H9 (cell line): ENCODE data around the gene ALG12. TPM values are rescaled to one million over a fixed set of nuclear protein-coding genes. Genes with fewer than 3 reads are reported as not detected.

Experiments used
- DNase-seq: peaks from one replicate; pipeline ENCODE4 v3.0.0-alpha.2; 2017
- H2AFZ ChIP-seq: one replicate; pipeline ENCODE4 v1.6.1; 2013; ENCODE audit warnings: mild to moderate bottlenecking, low read length, control low read depth, moderate library complexity
- H2AK5ac ChIP-seq: 2 replicates; pipeline ENCODE4 v1.6.1; 2013; ENCODE audit warnings: low read length, control low read depth, mixed read lengths; ENCODE audit not compliant: insufficient read length
- H2BK120ac ChIP-seq: one replicate; pipeline ENCODE4 v1.6.1; 2013; ENCODE audit warnings: low read depth, mild to moderate bottlenecking, low read length, control low read depth, inconsistent platforms; ENCODE audit not compliant: poor library complexity, severe bottlenecking
- H2BK12ac ChIP-seq: 2 replicates; pipeline ENCODE4 v1.6.1; 2013; ENCODE audit warnings: low read length, control low read depth, mixed read lengths, low read depth; ENCODE audit not compliant: insufficient read length
- H2BK15ac ChIP-seq: 2 replicates; pipeline ENCODE4 v1.6.1; 2013; ENCODE audit warnings: low read depth, low read length, control low read depth
- H2BK20ac ChIP-seq: one replicate; pipeline ENCODE4 v1.6.1; 2013; ENCODE audit warnings: low read depth, mild to moderate bottlenecking, low read length, control low read depth, inconsistent platforms; ENCODE audit not compliant: poor library complexity, severe bottlenecking
- H2BK5ac ChIP-seq: 2 replicates; pipeline ENCODE4 v1.6.1; 2013; ENCODE audit warnings: low read length, control low read depth, mixed read lengths; ENCODE audit not compliant: insufficient read length
- H3K14ac ChIP-seq: 2 replicates; pipeline ENCODE4 v1.6.1; 2013; ENCODE audit warnings: low read length, control low read depth; ENCODE audit not compliant: insufficient read depth
- H3K18ac ChIP-seq: 2 replicates; pipeline ENCODE4 v1.6.1; 2013; ENCODE audit warnings: low read depth, mild to moderate bottlenecking, mixed read lengths, low read length, control low read depth; ENCODE audit not compliant: insufficient read length
- H3K23ac ChIP-seq: 2 replicates; pipeline ENCODE4 v1.6.1; 2013; ENCODE audit warnings: low read length, control low read depth, mixed read lengths, low read depth; ENCODE audit not compliant: insufficient read length
- H3K23me2 ChIP-seq: 2 replicates; pipeline ENCODE4 v1.6.1; 2013; ENCODE audit warnings: low read depth, mild to moderate bottlenecking, mixed read lengths, low read length, control low read depth; ENCODE audit not compliant: insufficient read length, poor library complexity, severe bottlenecking
- H3K27ac ChIP-seq: 2 replicates; pipeline ENCODE4 v1.5.1; 2013; ENCODE audit warnings: low read length, control low read depth, mixed read lengths, low read depth; ENCODE audit not compliant: insufficient read length
- H3K27me3 ChIP-seq: 2 replicates; pipeline ENCODE4 v1.6.1; 2013; ENCODE audit warnings: low read length, control low read depth, inconsistent platforms; ENCODE audit not compliant: insufficient read depth
- H3K4ac ChIP-seq: 2 replicates; pipeline ENCODE4 v1.6.1; 2013; ENCODE audit warnings: low read depth, mild to moderate bottlenecking, control low read depth, inconsistent platforms, low read length, moderate library complexity
- H3K4me1 ChIP-seq: 2 replicates; pipeline ENCODE4 v1.6.1; 2013; ENCODE audit warnings: low read length, control low read depth, inconsistent platforms; ENCODE audit not compliant: insufficient read depth
- H3K4me2 ChIP-seq: 2 replicates; pipeline ENCODE4 v1.6.1; 2013; ENCODE audit warnings: low read length, control low read depth, mixed read lengths; ENCODE audit not compliant: insufficient read length, insufficient read depth
- H3K56ac ChIP-seq: 2 replicates; pipeline ENCODE4 v1.6.1; 2013; ENCODE audit warnings: low read depth, mild to moderate bottlenecking, mixed read lengths, low read length, control low read depth; ENCODE audit not compliant: insufficient read length
- H3K79me1 ChIP-seq: 2 replicates; pipeline ENCODE4 v1.6.1; 2013; ENCODE audit warnings: low read depth, mild to moderate bottlenecking, moderate library complexity, low read length, control low read depth, inconsistent platforms; ENCODE audit not compliant: insufficient read depth, poor library complexity, severe bottlenecking
- H3K79me2 ChIP-seq: 2 replicates; pipeline ENCODE4 v1.6.1; 2013; ENCODE audit warnings: low read length, control low read depth, inconsistent platforms; ENCODE audit not compliant: insufficient read depth
- H3K9ac ChIP-seq: 2 replicates; pipeline ENCODE4 v1.6.1; 2013; ENCODE audit warnings: low read length, control low read depth, mixed read lengths; ENCODE audit not compliant: insufficient read length; ENCODE audit errors: extremely low read depth
- H3K9me3 ChIP-seq: one replicate; pipeline ENCODE4 v1.6.1; 2013; ENCODE audit warnings: low read depth, low read length, inconsistent platforms; ENCODE audit not compliant: control insufficient read depth
- H3T11ph ChIP-seq: one replicate; pipeline ENCODE4 v1.6.1; 2013; ENCODE audit warnings: mild to moderate bottlenecking, low read length, control low read depth, inconsistent platforms
- H4K20me1 ChIP-seq: one replicate; pipeline ENCODE4 v1.6.1; 2013; ENCODE audit not compliant: control insufficient read depth, insufficient read length, insufficient read depth
- H4K5ac ChIP-seq: 2 replicates; pipeline ENCODE4 v1.6.1; 2013; ENCODE audit warnings: low read depth, mild to moderate bottlenecking, mixed read lengths, low read length, control low read depth; ENCODE audit not compliant: insufficient read length
- H4K8ac ChIP-seq: replicated peaks from 2 replicates; pipeline ENCODE4 v1.6.1; 2013; ENCODE audit warnings: low read length, control low read depth, mixed read lengths, low read depth; ENCODE audit not compliant: insufficient read length
- H4K91ac ChIP-seq: 2 replicates; pipeline ENCODE4 v1.6.1; 2013; ENCODE audit warnings: low read depth, mild to moderate bottlenecking, moderate library complexity, mixed read lengths, low read length, control low read depth; ENCODE audit not compliant: insufficient read length
- H3K27ac Mint-ChIP-seq, 3 experiments: 2 replicates in 2 of 3; 3 replicates in 1 of 3; pipeline ENCODE4 v1.8.0; 2020 to 2021; ENCODE audit warnings: mixed read lengths in 3 of 3, mild to moderate bottlenecking in 1 of 3, moderate library complexity in 1 of 3
- H3K27me3 Mint-ChIP-seq: 2 replicates; pipeline ENCODE4 v1.8.0; 2021; ENCODE audit warnings: low read depth, mild to moderate bottlenecking, moderate library complexity, mixed read lengths
- H3K36me3 Mint-ChIP-seq, 3 experiments: 2 replicates in 2 of 3; 3 replicates in 1 of 3; pipeline ENCODE4 v1.8.0; 2020 to 2021; ENCODE audit warnings: low read depth in 3 of 3, mixed read lengths in 3 of 3; ENCODE audit not compliant: insufficient read depth in 1 of 3
- H3K4me1 Mint-ChIP-seq, 2 experiments: 2 replicates each; pipeline ENCODE4 v1.8.0; 2020; ENCODE audit warnings: mixed read lengths in 2 of 2
- H3K4me3 Mint-ChIP-seq, 2 experiments: 2 replicates in 1 of 2; 3 replicates in 1 of 2; pipeline ENCODE4 v1.8.0; 2020 to 2021; ENCODE audit warnings: mild to moderate bottlenecking in 2 of 2, mixed read lengths in 2 of 2, moderate library complexity in 1 of 2
- H3K9me3 Mint-ChIP-seq, 2 experiments: 2 replicates in 1 of 2; 3 replicates in 1 of 2; pipeline ENCODE4 v1.8.0; 2020; ENCODE audit warnings: mild to moderate bottlenecking in 2 of 2, mixed read lengths in 2 of 2, moderate library complexity in 1 of 2
- WGBS: extraction: QIAGEN DNeasy Blood & Tissue Kit; methylation state at CpG from one replicate; pipeline ENCODE4 v1.1.7; 2013; ENCODE audit warnings: missing lambda C conversion rate, low lambda C conversion rate, mixed read lengths; ENCODE audit not compliant: insufficient read length; ENCODE audit errors: extremely low coverage; 5-methylcytosine and 5-hydroxymethylcytosine counted together
- total RNA-seq: library from RNA; stranded (reverse); gene quantifications from 2 replicates; pipeline ENCODE4 v1.2.1, GENCODE V29; 2021
- TF ChIP-seq, protein P1 (sequence below): fragments of 200-600 bp; sonication (generic); conservative IDR thresholded peaks from 3 replicates; pipeline ENCODE4 v1.8.0; 2021; ENCODE audit warnings: antibody characterized with exemption, mild to moderate bottlenecking

Gene ALG12
- total RNA-seq, 1 experiment from 2014 or later, result 19.2 TPM

- no peaks in the 10 kb centered on the region for H3K4me1 Mint-ChIP-seq
Observed at GRCh38 chr22:49899530-49899929, 18.7 kb downstream of the ALG12 start.

More at GRCh38 chr22:49899530-49899929, 18.7 kb downstream of the ALG12 start:
- Histone ChIP-seq H3K4me2 (no peak overlapping the region), H4K20me1 (peaks cover 5% of the 10 kb centered on the region), H3K9ac (no peak overlapping the region), H3K27me3 (no peaks in the 10 kb centered on the region), H3K4me1 (no peaks in the 10 kb centered on the region), H3K23ac (no peak overlapping the region), H3K79me2 (no peaks in the 10 kb centered on the region), H2AK5ac (no peak overlapping the region), H3K9me3 (no peaks in the 10 kb centered on the region), H3K56ac (no peak overlapping the region), H2AFZ (no peak overlapping the region), H2BK5ac (no peak overlapping the region), H4K91ac (no peak overlapping the region), H4K5ac (no peak overlapping the region), H4K8ac (no peak overlapping the region), H3K18ac (no peak overlapping the region), H3K4ac (no peak overlapping the region), H3K79me1 (no peaks in the 10 kb centered on the region), H2BK120ac (no peak overlapping the region), H2BK20ac (no peak overlapping the region), H3K14ac (no peak overlapping the region), H2BK12ac (no peak overlapping the region), H3K23me2 (no peaks in the 10 kb centered on the region), H3T11ph (no peak overlapping the region), H3K27ac (no peak overlapping the region), H2BK15ac (no peak overlapping the region)
- peaks cover 7 to 17% of the 10 kb centered on the region in 2 experiments; a peak in 4 of 5 replicates for H3K9me3 Mint-ChIP-seq
- TF ChIP-seq, protein P1, sequence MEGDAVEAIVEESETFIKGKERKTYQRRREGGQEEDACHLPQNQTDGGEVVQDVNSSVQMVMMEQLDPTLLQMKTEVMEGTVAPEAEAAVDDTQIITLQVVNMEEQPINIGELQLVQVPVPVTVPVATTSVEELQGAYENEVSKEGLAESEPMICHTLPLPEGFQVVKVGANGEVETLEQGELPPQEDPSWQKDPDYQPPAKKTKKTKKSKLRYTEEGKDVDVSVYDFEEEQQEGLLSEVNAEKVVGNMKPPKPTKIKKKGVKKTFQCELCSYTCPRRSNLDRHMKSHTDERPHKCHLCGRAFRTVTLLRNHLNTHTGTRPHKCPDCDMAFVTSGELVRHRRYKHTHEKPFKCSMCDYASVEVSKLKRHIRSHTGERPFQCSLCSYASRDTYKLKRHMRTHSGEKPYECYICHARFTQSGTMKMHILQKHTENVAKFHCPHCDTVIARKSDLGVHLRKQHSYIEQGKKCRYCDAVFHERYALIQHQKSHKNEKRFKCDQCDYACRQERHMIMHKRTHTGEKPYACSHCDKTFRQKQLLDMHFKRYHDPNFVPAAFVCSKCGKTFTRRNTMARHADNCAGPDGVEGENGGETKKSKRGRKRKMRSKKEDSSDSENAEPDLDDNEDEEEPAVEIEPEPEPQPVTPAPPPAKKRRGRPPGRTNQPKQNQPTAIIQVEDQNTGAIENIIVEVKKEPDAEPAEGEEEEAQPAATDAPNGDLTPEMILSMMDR, result no peak
- no peaks in the 10 kb centered on the region for H3K27me3 Mint-ChIP-seq
- no peak for DNase-seq
- H3K36me3 Mint-ChIP-seq, result peaks cover 38 to 53% (median 45%) of the 10 kb centered on the region in 3 experiments
- WGBS, result no CpG with 5 or more reads among the region's 6 CpGs
- H3K27ac Mint-ChIP-seq, result peak overlapping the region in 1 of 3 experiments; percentile 90; a peak in 2 of 7 replicates
- no peak overlapping the region for H3K4me3 Mint-ChIP-seq
